Neuronal stem cell (in vitro differentiated cells): ENCODE data around the gene EPHA1.

ENCODE experiments used
- DNase-seq: peaks from one replicate; pipeline ENCODE4 v3.0.0-alpha.2; 2013; ENCODE audit warnings: low spot score
- H2AFZ ChIP-seq: one replicate; pipeline ENCODE4 v1.6.1; 2013; ENCODE audit warnings: mild to moderate bottlenecking, low read length, inconsistent platforms
- H2AK5ac ChIP-seq: 2 replicates; pipeline ENCODE4 v1.6.1; 2013; ENCODE audit warnings: low read depth, mild to moderate bottlenecking, inconsistent platforms, low read length, moderate library complexity, mixed read lengths
- H2BK120ac ChIP-seq: 2 replicates; pipeline ENCODE4 v1.6.1; 2013; ENCODE audit warnings: low read depth, mild to moderate bottlenecking, inconsistent platforms, low read length, moderate library complexity, mixed read lengths
- H2BK12ac ChIP-seq: one replicate; pipeline ENCODE4 v1.6.1; 2013; ENCODE audit warnings: low read length, inconsistent platforms
- H2BK15ac ChIP-seq: 2 replicates; pipeline ENCODE4 v1.6.1; 2013; ENCODE audit warnings: mild to moderate bottlenecking, low read length, inconsistent platforms, mixed read lengths
- H2BK5ac ChIP-seq: one replicate; pipeline ENCODE4 v1.6.1; 2013; ENCODE audit warnings: inconsistent platforms, mild to moderate bottlenecking, low read length, moderate library complexity
- H3K14ac ChIP-seq: one replicate; pipeline ENCODE4 v1.6.1; 2013; ENCODE audit warnings: low read length, inconsistent platforms
- H3K18ac ChIP-seq: 2 replicates; pipeline ENCODE4 v1.6.1; 2013; ENCODE audit warnings: low read length, inconsistent platforms
- H3K23ac ChIP-seq: 2 replicates; pipeline ENCODE4 v1.6.1; 2013; ENCODE audit warnings: low read depth, mild to moderate bottlenecking, mixed read lengths, low read length, inconsistent platforms; ENCODE audit not compliant: poor library complexity
- H3K27ac ChIP-seq: replicated peaks from 3 replicates; pipeline ENCODE4 v1.5.1; 2013; ENCODE audit warnings: low read length, inconsistent platforms
- H3K27me3 ChIP-seq, 3 experiments: 2 replicates each; pipeline ENCODE4 v1.6.1; 2013; ENCODE audit warnings: low read length in 3 of 3, mild to moderate bottlenecking in 2 of 3, inconsistent platforms in 1 of 3, low read depth in 1 of 3, mixed read lengths in 1 of 3, moderate library complexity in 1 of 3; ENCODE audit not compliant: control insufficient read depth in 3 of 3, insufficient read depth in 3 of 3
- H3K36me3 ChIP-seq, 2 donors: replicated peaks in 1 of 2; 2 replicates each; pipeline ENCODE4 v1.6.1; 2013; ENCODE audit warnings: low read length in 2 of 2; ENCODE audit not compliant: control insufficient read depth in 2 of 2, insufficient read depth in 2 of 2
- H3K4ac ChIP-seq: 2 replicates; pipeline ENCODE4 v1.6.1; 2013; ENCODE audit warnings: inconsistent platforms, mild to moderate bottlenecking, low read length, moderate library complexity
- H3K4me1 ChIP-seq, 2 donors: 1 replicate in 1 of 2; 2 replicates in 1 of 2; pipeline ENCODE4 v1.6.1; 2013; ENCODE audit warnings: low read length in 2 of 2, low read depth in 1 of 2; ENCODE audit not compliant: control insufficient read depth in 2 of 2, insufficient read depth in 1 of 2
- H3K4me2 ChIP-seq: one replicate; pipeline ENCODE4 v1.6.1; 2013; ENCODE audit warnings: mild to moderate bottlenecking, low read length, inconsistent platforms; ENCODE audit not compliant: insufficient read depth, poor library complexity, severe bottlenecking
- H3K4me3 ChIP-seq, 2 donors: 2 replicates each; pipeline ENCODE4 v1.5.1; 2013; ENCODE audit warnings: low read length in 2 of 2, mild to moderate bottlenecking in 2 of 2, inconsistent platforms in 1 of 2, moderate library complexity in 1 of 2
- H3K79me1 ChIP-seq: one replicate; pipeline ENCODE4 v1.6.1; 2013; ENCODE audit warnings: low read depth, mild to moderate bottlenecking, inconsistent platforms, low read length, moderate library complexity
- H3K9ac ChIP-seq: one replicate; pipeline ENCODE4 v1.6.1; 2013; ENCODE audit warnings: mild to moderate bottlenecking, low read depth, low read length, inconsistent platforms; ENCODE audit not compliant: poor library complexity
- H3K9me3 ChIP-seq, 2 donors: replicated peaks in 1 of 2; 2 replicates each; pipeline versions ENCODE3 to v1.6.1; 2013; ENCODE audit warnings: low read length in 2 of 2, mild to moderate bottlenecking in 2 of 2, inconsistent platforms in 1 of 2, low read depth in 1 of 2, mixed read lengths in 1 of 2, moderate library complexity in 1 of 2; ENCODE audit not compliant: control insufficient read depth in 2 of 2, insufficient read depth in 1 of 2
- H4K8ac ChIP-seq: one replicate; pipeline ENCODE4 v1.6.1; 2013; ENCODE audit warnings: low read depth, mild to moderate bottlenecking, inconsistent platforms, low read length, moderate library complexity
- H4K91ac ChIP-seq: one replicate; pipeline ENCODE4 v1.6.1; 2013; ENCODE audit warnings: low read length, low read depth, mild to moderate bottlenecking, inconsistent platforms; ENCODE audit not compliant: poor library complexity
- WGBS, 2 donors: extraction: QIAGEN DNeasy Blood & Tissue Kit; methylation state at CpG; one replicate each; pipeline ENCODE4 v1.1.7; 2013; ENCODE audit warnings: missing lambda C conversion rate in 2 of 2, mixed read lengths in 1 of 2; ENCODE audit not compliant: insufficient read length in 2 of 2, insufficient replicate concordance in 1 of 2; ENCODE audit errors: extremely low coverage in 2 of 2; 5-methylcytosine and 5-hydroxymethylcytosine counted together

EPHA1 gene

GRCh38 chr7:143351574-143351973, 57.1 kb downstream of the EPHA1 start:
- Histone ChIP-seq H3K27ac (no peak overlapping the region), H3K18ac (peak overlapping the region; percentile 69), H2BK12ac (no peak overlapping the region), H2AK5ac (peak overlapping the region; percentile 14), H2AFZ (no peak overlapping the region), H3K36me3 (peaks cover 16 to 18% of the 10 kb centered on the region in 2 donors), H3K23ac (no peak overlapping the region), H2BK120ac (no peak overlapping the region), H2BK15ac (no peak overlapping the region), H3K9ac (no peak overlapping the region), H2BK5ac (no peak overlapping the region), H3K79me1 (peaks cover 2% of the 10 kb centered on the region), H3K27me3 (peaks cover 0 to 18% (median 0%) of the 10 kb centered on the region in 3 experiments), H3K4ac (no peak overlapping the region), H3K9me3 (no peaks in the 10 kb centered on the region), H4K91ac (no peak overlapping the region), H3K14ac (no peak overlapping the region), H4K8ac (no peak overlapping the region), H3K4me2 (no peak overlapping the region), H3K4me1 (peaks cover 19 to 24% of the 10 kb centered on the region in 2 donors), H3K4me3 (no peak overlapping the region)
- no peak for DNase-seq
- WGBS, 2 donors, result no CpG with 5 or more reads among the region's 9 CpGs

- no peak overlapping the region for H3K4me3 ChIP-seq
- peaks cover 0 to 22% (median 0%) of the 10 kb centered on the region in 3 experiments for H3K27me3 ChIP-seq
- no peak overlapping the region for H3K14ac ChIP-seq
- no peak overlapping the region for H3K27ac ChIP-seq
- H3K4ac ChIP-seq, result no peak overlapping the region
- no peak overlapping the region for H2AK5ac ChIP-seq
- H4K8ac ChIP-seq, result no peak overlapping the region
- H2BK12ac ChIP-seq, result no peak overlapping the region
- H4K91ac ChIP-seq, result no peak overlapping the region
- no peak overlapping the region for H2BK120ac ChIP-seq
- H3K18ac ChIP-seq, result no peak overlapping the region
- peaks cover 11 to 14% of the 10 kb centered on the region in 2 donors for H3K36me3 ChIP-seq
- no CpG with 5 or more reads among the region's 5 CpGs for WGBS, 2 donors
- no peaks in the 10 kb centered on the region for H3K9me3 ChIP-seq
- H3K4me2 ChIP-seq, result no peak overlapping the region
- no peak overlapping the region for H3K9ac ChIP-seq
- peaks cover 19 to 24% of the 10 kb centered on the region in 2 donors for H3K4me1 ChIP-seq
- H2AFZ ChIP-seq, result no peak overlapping the region
- H2BK5ac ChIP-seq, result no peak overlapping the region
- H3K23ac ChIP-seq, result no peak overlapping the region
- H2BK15ac ChIP-seq, result no peak overlapping the region
- H3K79me1 ChIP-seq, result peaks cover 2% of the 10 kb centered on the region
- DNase-seq, result no peak
Measured at GRCh38 chr7:143351060-143351459, 57.6 kb downstream of the EPHA1 start.

GRCh38 chr7:143347950-143348349, 60.7 kb downstream of the EPHA1 start:
- no peak overlapping the region for H2BK5ac ChIP-seq
- no CpG with 5 or more reads among the region's 5 CpGs for WGBS, 2 donors
- H3K14ac ChIP-seq, result no peak overlapping the region
- no peak overlapping the region for H3K27ac ChIP-seq
- no peak overlapping the region for H2AK5ac ChIP-seq
- no peak overlapping the region for H2BK15ac ChIP-seq
- H3K18ac ChIP-seq, result no peak overlapping the region
- H3K9me3 ChIP-seq, result no peaks in the 10 kb centered on the region
- H2BK12ac ChIP-seq, result no peak overlapping the region
- H3K79me1 ChIP-seq, result no peaks in the 10 kb centered on the region
- H4K8ac ChIP-seq, result no peak overlapping the region
- no peak overlapping the region for H3K4me2 ChIP-seq
- peaks cover 0 to 35% (median 0%) of the 10 kb centered on the region in 3 experiments for H3K27me3 ChIP-seq
- H3K9ac ChIP-seq, result no peak overlapping the region
- H3K4me1 ChIP-seq, result peaks cover 14 to 18% of the 10 kb centered on the region in 2 donors
- no peak overlapping the region for H3K23ac ChIP-seq
- no peak overlapping the region for H2AFZ ChIP-seq
- H2BK120ac ChIP-seq, result no peak overlapping the region
- H3K36me3 ChIP-seq, result no peaks in the 10 kb centered on the region
- H3K4me3 ChIP-seq, result no peak overlapping the region
- no peak for DNase-seq
- no peak overlapping the region for H4K91ac ChIP-seq
- H3K4ac ChIP-seq, result no peak overlapping the region

DNA sequence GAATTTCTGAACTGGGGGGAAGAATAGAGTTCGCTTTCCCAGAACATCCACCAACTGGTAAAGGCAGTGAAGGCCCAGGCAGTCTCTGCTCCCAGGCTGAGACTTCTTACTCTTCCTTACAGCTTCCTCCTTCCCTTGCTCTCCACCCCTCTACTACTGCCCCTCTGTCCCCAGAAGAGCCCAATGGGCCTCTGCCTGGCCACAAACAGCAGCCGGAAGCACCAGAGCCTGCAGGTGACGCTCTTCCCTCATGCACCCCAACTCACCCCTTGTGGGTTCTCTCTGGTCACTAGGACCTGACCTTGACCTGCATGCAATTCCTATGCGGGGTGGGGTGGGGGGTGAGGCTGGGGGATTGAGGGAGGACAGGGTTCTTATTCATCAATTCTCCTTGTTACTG, 62.6 kb downstream of the EPHA1 start:
- no peak overlapping the region for H2BK12ac ChIP-seq
- no peak overlapping the region for H3K4me2 ChIP-seq
- no peak overlapping the region for H3K14ac ChIP-seq
- H3K27me3 ChIP-seq, result peaks cover 0 to 35% (median 0%) of the 10 kb centered on the region in 3 experiments
- H3K27ac ChIP-seq, result no peak overlapping the region
- no peak overlapping the region for H2BK15ac ChIP-seq
- H3K4me1 ChIP-seq, result peaks cover 1% of the 10 kb centered on the region in 2 donors
- H2BK5ac ChIP-seq, result no peak overlapping the region
- H3K4me3 ChIP-seq, result no peak overlapping the region
- no peak overlapping the region for H4K91ac ChIP-seq
- no peak overlapping the region for H4K8ac ChIP-seq
- no peak overlapping the region for H2BK120ac ChIP-seq
- H3K9me3 ChIP-seq, result no peaks in the 10 kb centered on the region
- H2AFZ ChIP-seq, result no peak overlapping the region
- H3K9ac ChIP-seq, result no peak overlapping the region
- no peak for DNase-seq
- WGBS, 2 donors, result no CpG with 5 or more reads among the region's 4 CpGs
- H3K79me1 ChIP-seq, result no peaks in the 10 kb centered on the region
- H3K4ac ChIP-seq, result no peak overlapping the region
- no peak overlapping the region for H3K18ac ChIP-seq
- no peaks in the 10 kb centered on the region for H3K36me3 ChIP-seq
- no peak overlapping the region for H2AK5ac ChIP-seq
- H3K23ac ChIP-seq, result no peak overlapping the region
